Measurements from ENCODE around the gene GATB. TPM values are rescaled to one million over a fixed set of nuclear protein-coding genes. Genes with fewer than 3 reads are reported as not detected.

Gene GATB
- total and polyA plus RNA-seq, 12 donors, result 39.1 to 168 (median 88.5) TPM

DNA sequence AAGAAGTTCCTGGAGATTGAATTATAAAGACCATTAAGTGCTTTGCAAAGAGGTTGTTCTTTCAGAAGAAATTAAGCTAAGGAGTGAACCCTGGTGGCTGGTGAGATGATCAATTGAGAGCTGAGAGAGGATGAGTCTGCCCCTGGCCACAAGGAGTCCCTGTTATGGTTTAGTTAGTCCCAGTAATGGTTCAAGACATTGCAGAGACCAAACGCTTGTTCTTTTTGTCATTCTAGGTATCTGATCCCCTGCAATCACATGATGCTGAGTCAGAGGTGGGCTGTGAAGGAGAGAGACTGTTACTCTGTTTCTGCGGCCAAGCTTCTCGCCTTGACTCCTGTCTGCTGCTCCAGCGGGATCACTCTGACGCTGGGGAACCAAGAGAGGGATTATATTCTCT lies 114.5 kb downstream of the GATB start:
- Histone ChIP-seq H3K36me3 (no peaks in the 10 kb centered on the region), H3K4me1 (peaks cover 0 to 2% (median 0%) of the 10 kb centered on the region in 9 donors), H3K9me3 (no peaks in the 10 kb centered on the region), H3K27me3 (no peaks in the 10 kb centered on the region), H3K27ac (no peak overlapping the region), H3K4me3 (no peak overlapping the region)
- no peak for DNase-seq
- intact Hi-C loops (cut with DNase I), result no loop called here
- 78 to 79% methylated on average over 5 of the region's 5 CpGs for WGBS, 2 donors
- TF ChIP-seq, protein P1, sequence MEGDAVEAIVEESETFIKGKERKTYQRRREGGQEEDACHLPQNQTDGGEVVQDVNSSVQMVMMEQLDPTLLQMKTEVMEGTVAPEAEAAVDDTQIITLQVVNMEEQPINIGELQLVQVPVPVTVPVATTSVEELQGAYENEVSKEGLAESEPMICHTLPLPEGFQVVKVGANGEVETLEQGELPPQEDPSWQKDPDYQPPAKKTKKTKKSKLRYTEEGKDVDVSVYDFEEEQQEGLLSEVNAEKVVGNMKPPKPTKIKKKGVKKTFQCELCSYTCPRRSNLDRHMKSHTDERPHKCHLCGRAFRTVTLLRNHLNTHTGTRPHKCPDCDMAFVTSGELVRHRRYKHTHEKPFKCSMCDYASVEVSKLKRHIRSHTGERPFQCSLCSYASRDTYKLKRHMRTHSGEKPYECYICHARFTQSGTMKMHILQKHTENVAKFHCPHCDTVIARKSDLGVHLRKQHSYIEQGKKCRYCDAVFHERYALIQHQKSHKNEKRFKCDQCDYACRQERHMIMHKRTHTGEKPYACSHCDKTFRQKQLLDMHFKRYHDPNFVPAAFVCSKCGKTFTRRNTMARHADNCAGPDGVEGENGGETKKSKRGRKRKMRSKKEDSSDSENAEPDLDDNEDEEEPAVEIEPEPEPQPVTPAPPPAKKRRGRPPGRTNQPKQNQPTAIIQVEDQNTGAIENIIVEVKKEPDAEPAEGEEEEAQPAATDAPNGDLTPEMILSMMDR (IDR thresholded peaks at IDR 0.05), result no peak
- no peak for ATAC-seq

GRCh38 chr4:151644622-151645021 lies 116.2 kb downstream of the GATB start:
- no peak overlapping the region for H3K4me3 ChIP-seq
- H3K9me3 ChIP-seq, result no peaks in the 10 kb centered on the region
- H3K27ac ChIP-seq, result no peak overlapping the region
- H3K27me3 ChIP-seq, result no peaks in the 10 kb centered on the region
- ATAC-seq, result no peak
- 38 to 43% methylated on average over 3 of the region's 3 CpGs for WGBS, 2 donors
- intact Hi-C loops (cut with DNase I), result no loop called here
- H3K36me3 ChIP-seq, result no peaks in the 10 kb centered on the region
- TF ChIP-seq, protein P1 (IDR thresholded peaks at IDR 0.05), result peak in 7 of 9 donors; percentile 17 to 39 (median 27)
- no peak for DNase-seq
- peaks cover 0 to 3% (median 0%) of the 10 kb centered on the region in 9 donors for H3K4me1 ChIP-seq

DNA sequence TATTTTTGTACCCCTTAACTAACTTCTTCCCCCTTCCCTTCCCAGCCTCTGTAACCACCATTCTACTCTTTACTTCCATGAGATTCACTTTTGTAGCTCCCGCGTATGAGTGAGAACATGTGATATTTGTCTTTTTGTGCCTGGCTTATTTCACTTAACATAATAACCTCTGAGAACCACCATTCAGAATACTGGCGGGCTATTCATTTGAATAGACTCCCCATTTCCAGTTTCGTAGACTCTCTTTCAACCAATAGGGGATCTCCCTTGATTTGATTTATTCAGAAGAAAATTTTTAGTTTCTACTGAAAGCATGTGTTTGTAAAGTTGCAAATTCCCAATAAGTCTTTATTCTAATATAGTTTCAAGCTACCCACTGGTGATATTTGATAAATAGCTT lies 117.2 kb downstream of the GATB start:
- intact Hi-C loops (cut with DNase I), result no loop called here
- Histone ChIP-seq H3K27me3 (no peaks in the 10 kb centered on the region), H3K9me3 (no peaks in the 10 kb centered on the region), H3K27ac (no peak overlapping the region), H3K36me3 (no peaks in the 10 kb centered on the region), H3K4me3 (no peak overlapping the region), H3K4me1 (peaks cover 0 to 3% (median 0%) of the 10 kb centered on the region in 9 donors)
- DNase-seq (no peak), ATAC-seq (no peak)
- 94% methylated on average over 4 of the region's 4 CpGs for WGBS, 2 donors
- TF ChIP-seq, protein P1 (IDR thresholded peaks at IDR 0.05), result no peak

GRCh38 chr4:151641983-151642382 lies 118.8 kb downstream of the GATB start:
- no peaks in the 10 kb centered on the region for H3K27me3 ChIP-seq
- WGBS, 2 donors, result 77 to 80% methylated on average over 2 of the region's 2 CpGs
- ATAC-seq (no peak), DNase-seq (no peak)
- H3K4me3 ChIP-seq, result no peak overlapping the region
- TF ChIP-seq, protein P1 (IDR thresholded peaks at IDR 0.05), result no peak
- intact Hi-C loops (cut with DNase I), result no loop called here
- H3K27ac ChIP-seq, result no peak overlapping the region
- H3K36me3 ChIP-seq, result no peaks in the 10 kb centered on the region
- no peaks in the 10 kb centered on the region for H3K9me3 ChIP-seq
- peaks cover 0 to 3% (median 0%) of the 10 kb centered on the region in 9 donors for H3K4me1 ChIP-seq
